ENCODE results near the gene SLC39A11. TPM values are rescaled to one million over a fixed set of nuclear protein-coding genes. Genes with fewer than 3 reads are reported as not detected.

SLC39A11 gene
- total RNA-seq, 1 donor from 2014 or later, result 21.5 TPM

GRCh38 chr17:73072219-73072962, 20.1 kb downstream of the SLC39A11 start:
- peaks cover 14% of the 10 kb centered on the region for H3K4me1 Mint-ChIP-seq (ENCODE audit: low read depth, unreplicated experiment)
- H3K4me3 ChIP-seq (ENCODE audit: insufficient read depth, low read depth, low read length), result no peak overlapping the region
- H3K9me3 Mint-ChIP-seq (ENCODE audit: unreplicated experiment), result peaks cover 2% of the 10 kb centered on the region
- FAIRE-seq (no peak), DNase-seq (ENCODE audit: low read depth) (peak; percentile 67)
- TF ChIP-seq CTCF (IDR thresholded peaks at IDR 0.05; ENCODE audit: insufficient read depth, low read depth, low read length) (no peak), EZH2 (IDR thresholded peaks at IDR 0.05; ENCODE audit: insufficient read depth, low read length) (no peak)
- no peaks in the 10 kb centered on the region for H4K20me1 ChIP-seq (ENCODE audit: insufficient read depth, low read length)
- H3K4me1 ChIP-seq (ENCODE audit: insufficient read depth, low read length), result peaks cover 15% of the 10 kb centered on the region
- H3K27me3 Mint-ChIP-seq (ENCODE audit: low read depth, unreplicated experiment), result no peaks in the 10 kb centered on the region
- H3K27ac ChIP-seq (ENCODE audit: low read depth, low read length), result no peak overlapping the region
- H3K36me3 Mint-ChIP-seq (ENCODE audit: low read depth, unreplicated experiment), result peaks cover 14% of the 10 kb centered on the region
- H3K4me2 ChIP-seq (ENCODE audit: low read length), result no peak overlapping the region
- no peak overlapping the region for H2AFZ ChIP-seq (ENCODE audit: low read depth, low read length)
- no peaks in the 10 kb centered on the region for H3K27me3 ChIP-seq (ENCODE audit: insufficient read depth, low read length)
- no peak overlapping the region for H3K9ac ChIP-seq (ENCODE audit: low read length)
- H3K36me3 ChIP-seq (ENCODE audit: insufficient read depth, low read length), result no peaks in the 10 kb centered on the region
- no peaks in the 10 kb centered on the region for H3K79me2 ChIP-seq (ENCODE audit: insufficient read depth, low read length)
- no peaks in the 10 kb centered on the region for H3K9me3 ChIP-seq (ENCODE audit: insufficient read depth, low read depth, low read length)
- H3K27ac Mint-ChIP-seq (ENCODE audit: unreplicated experiment), result no peak overlapping the region
- no peak overlapping the region for H3K4me3 Mint-ChIP-seq (ENCODE audit: unreplicated experiment)

GRCh38 chr17:73071066-73071999, 21.2 kb downstream of the SLC39A11 start:
- DNase-seq (ENCODE audit: low read depth) (no peak), FAIRE-seq (no peak)
- Histone ChIP-seq H3K9me3 (ENCODE audit: insufficient read depth, low read depth, low read length) (no peaks in the 10 kb centered on the region), H4K20me1 (ENCODE audit: insufficient read depth, low read length) (no peaks in the 10 kb centered on the region), H3K27me3 (ENCODE audit: insufficient read depth, low read length) (no peaks in the 10 kb centered on the region), H3K36me3 (ENCODE audit: insufficient read depth, low read length) (no peaks in the 10 kb centered on the region), H3K4me3 (ENCODE audit: insufficient read depth, low read depth, low read length) (no peak overlapping the region), H3K9ac (ENCODE audit: low read length) (no peak overlapping the region), H3K4me2 (ENCODE audit: low read length) (no peak overlapping the region), H3K79me2 (ENCODE audit: insufficient read depth, low read length) (no peaks in the 10 kb centered on the region), H2AFZ (ENCODE audit: low read depth, low read length) (no peak overlapping the region), H3K4me1 (ENCODE audit: insufficient read depth, low read length) (peaks cover 19% of the 10 kb centered on the region), H3K27ac (ENCODE audit: low read depth, low read length) (no peak overlapping the region)
- H3K36me3 Mint-ChIP-seq (ENCODE audit: low read depth, unreplicated experiment), result peaks cover 16% of the 10 kb centered on the region
- H3K4me1 Mint-ChIP-seq (ENCODE audit: low read depth, unreplicated experiment), result peaks cover 14% of the 10 kb centered on the region
- no peak for TF ChIP-seq EZH2 (IDR thresholded peaks at IDR 0.05; ENCODE audit: insufficient read depth, low read length)
- TF ChIP-seq CTCF (IDR thresholded peaks at IDR 0.05; ENCODE audit: insufficient read depth, low read depth, low read length), result no peak
- H3K27ac Mint-ChIP-seq (ENCODE audit: unreplicated experiment), result no peak overlapping the region
- H3K27me3 Mint-ChIP-seq (ENCODE audit: low read depth, unreplicated experiment), result no peaks in the 10 kb centered on the region
- no peak overlapping the region for H3K4me3 Mint-ChIP-seq (ENCODE audit: unreplicated experiment)
- peaks cover 2% of the 10 kb centered on the region for H3K9me3 Mint-ChIP-seq (ENCODE audit: unreplicated experiment)

Measured in astrocyte (in vitro differentiated cells and primary cell).